Uterus (tissue), 4 donors: ENCODE data around the gene MOV10. TPM values are rescaled to one million over a fixed set of nuclear protein-coding genes. Genes with fewer than 3 reads are reported as not detected.

Source experiments
- DNase-seq, 2 donors: peaks; one replicate each; pipeline ENCODE4 v3.0.0-alpha.2; 2019 to 2020
- H3K27ac ChIP-seq, 2 donors: fragments of 200-600 bp; sonication (generic); 1 replicate in 1 of 2; 2 replicates in 1 of 2; pipeline ENCODE4 v1.5.1; 2016 to 2018
- H3K27me3 ChIP-seq, 2 donors: fragments of 200-600 bp; sonication (generic); one replicate each; pipeline ENCODE4 v1.5.1; 2018 to 2019; ENCODE audit warnings: control low read depth in 1 of 2
- H3K36me3 ChIP-seq, 2 donors: fragments of 200-600 bp; sonication (generic); one replicate each; pipeline ENCODE4 v1.5.1; 2019; ENCODE audit warnings: control low read depth in 1 of 2
- H3K4me1 ChIP-seq, 2 donors: fragments of 200-600 bp; sonication (generic); one replicate each; pipeline ENCODE4 v1.5.1; 2018 to 2019; ENCODE audit warnings: control low read depth in 1 of 2
- H3K4me3 ChIP-seq, 2 donors: fragments of 200-600 bp; sonication (generic); 1 replicate in 1 of 2; 2 replicates in 1 of 2; pipeline ENCODE4 v1.5.1; 2018 to 2019; ENCODE audit warnings: mild to moderate bottlenecking in 1 of 2
- H3K9me3 ChIP-seq, 2 donors: fragments of 200-600 bp; sonication (generic); one replicate each; pipeline ENCODE4 v1.5.1; 2019; ENCODE audit warnings: control low read depth in 1 of 2
- POLR2A ChIP-seq, 2 donors: fragments of 450-650 bp; IDR thresholded peaks; one replicate each; pipeline ENCODE4 v1.6.1; 2016; ENCODE audit warnings: antibody characterized with exemption in 2 of 2, mild to moderate bottlenecking in 1 of 2, moderate library complexity in 1 of 2
- intact Hi-C: fragments of 100-400 bp; cut with DNase I; formaldehyde crosslinking; loops from one replicate; pipeline ENCODE4 v1.15.1; 2023; ENCODE audit warnings: low total_unique reads
- total RNA-seq, 4 donors: library from RNA; depleted of rRNA in 3 of 4; stranded (reverse); fragments of >200 nt in 3 of 4; gene quantifications; one replicate each; pipeline versions ENCODE4 v1.1.0 to v1.2.4, GENCODE V29; 2014 to 2023
- TF ChIP-seq, protein P1 (sequence below), 4 experiments: fragments of 200-600 bp in 2 of 4; fragments of 450-650 bp in 2 of 4; sonication (generic) in 2 of 4; IDR thresholded peaks; one replicate each; pipeline ENCODE4 v1.5.1; 2016 to 2019; ENCODE audit warnings: antibody characterized with exemption in 4 of 4, mild to moderate bottlenecking in 2 of 4, moderate library complexity in 1 of 4
- donor health status: DM: yes; HTN: yes; CAD: no.

The MOV10 gene
- total RNA-seq, 4 donors from 2014 or later: 10.3 to 91.9 (median 55.5) TPM

DNA sequence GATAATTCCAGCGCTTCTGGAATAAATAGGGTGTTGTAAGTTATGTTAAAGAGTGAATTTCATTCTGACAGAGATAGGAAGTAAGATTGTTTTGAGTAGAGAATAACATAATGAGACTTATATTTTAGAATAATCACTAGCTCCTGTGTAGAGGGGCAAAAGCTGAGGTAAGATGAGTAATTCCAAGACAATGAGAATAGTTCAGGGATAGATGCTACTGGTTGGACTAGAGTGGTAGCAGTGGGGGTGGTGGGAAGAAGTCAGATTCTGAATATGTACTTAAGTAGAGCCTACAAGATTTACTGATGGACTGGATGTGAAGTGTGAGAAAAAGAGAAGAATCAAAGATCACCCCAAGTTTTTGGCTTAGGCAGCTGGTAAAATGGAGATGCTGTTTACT, 23.3 kb upstream of the MOV10 start:
- no peaks in the 10 kb centered on the region for H3K36me3 ChIP-seq
- no peaks in the 10 kb centered on the region for H3K4me1 ChIP-seq
- no peaks in the 10 kb centered on the region for H3K27me3 ChIP-seq
- intact Hi-C loops: no loop called here
- TF ChIP-seq POLR2A (IDR thresholded peaks at IDR 0.05): no peak
- TF ChIP-seq, protein P1, sequence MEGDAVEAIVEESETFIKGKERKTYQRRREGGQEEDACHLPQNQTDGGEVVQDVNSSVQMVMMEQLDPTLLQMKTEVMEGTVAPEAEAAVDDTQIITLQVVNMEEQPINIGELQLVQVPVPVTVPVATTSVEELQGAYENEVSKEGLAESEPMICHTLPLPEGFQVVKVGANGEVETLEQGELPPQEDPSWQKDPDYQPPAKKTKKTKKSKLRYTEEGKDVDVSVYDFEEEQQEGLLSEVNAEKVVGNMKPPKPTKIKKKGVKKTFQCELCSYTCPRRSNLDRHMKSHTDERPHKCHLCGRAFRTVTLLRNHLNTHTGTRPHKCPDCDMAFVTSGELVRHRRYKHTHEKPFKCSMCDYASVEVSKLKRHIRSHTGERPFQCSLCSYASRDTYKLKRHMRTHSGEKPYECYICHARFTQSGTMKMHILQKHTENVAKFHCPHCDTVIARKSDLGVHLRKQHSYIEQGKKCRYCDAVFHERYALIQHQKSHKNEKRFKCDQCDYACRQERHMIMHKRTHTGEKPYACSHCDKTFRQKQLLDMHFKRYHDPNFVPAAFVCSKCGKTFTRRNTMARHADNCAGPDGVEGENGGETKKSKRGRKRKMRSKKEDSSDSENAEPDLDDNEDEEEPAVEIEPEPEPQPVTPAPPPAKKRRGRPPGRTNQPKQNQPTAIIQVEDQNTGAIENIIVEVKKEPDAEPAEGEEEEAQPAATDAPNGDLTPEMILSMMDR (IDR thresholded peaks at IDR 0.05): no peak
- DNase-seq: no peak
- H3K4me3 ChIP-seq: no peak overlapping the region
- no peak overlapping the region for H3K27ac ChIP-seq
- no peaks in the 10 kb centered on the region for H3K9me3 ChIP-seq

DNA sequence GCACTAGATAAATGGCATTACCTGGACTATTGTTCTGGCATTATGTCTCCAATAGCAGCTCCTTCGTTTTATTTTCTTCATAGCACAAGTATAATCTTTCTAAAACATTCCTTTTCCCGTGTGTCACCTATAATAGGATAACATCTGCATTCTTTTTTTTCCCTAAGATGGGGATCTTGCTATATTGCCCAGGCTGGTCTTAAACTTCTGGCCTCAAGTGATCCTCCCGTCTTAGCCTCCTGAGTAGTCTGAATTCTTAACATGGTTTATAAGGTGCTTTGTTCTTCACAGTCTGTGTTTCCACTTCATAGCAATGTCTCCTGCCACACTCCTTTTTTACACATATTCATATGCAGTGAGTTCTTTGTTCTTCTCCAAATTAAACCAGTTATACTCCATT, 8.6 kb upstream of the MOV10 start:
- no peak overlapping the region for H3K4me3 ChIP-seq
- TF ChIP-seq, protein P1 (IDR thresholded peaks at IDR 0.05): no peak
- no peak for TF ChIP-seq POLR2A (IDR thresholded peaks at IDR 0.05)
- no peaks in the 10 kb centered on the region for H3K4me1 ChIP-seq
- no peaks in the 10 kb centered on the region for H3K9me3 ChIP-seq
- intact Hi-C loops: no loop called here
- DNase-seq: no peak
- H3K36me3 ChIP-seq: no peaks in the 10 kb centered on the region
- no peak overlapping the region for H3K27ac ChIP-seq
- H3K27me3 ChIP-seq: no peaks in the 10 kb centered on the region

DNA sequence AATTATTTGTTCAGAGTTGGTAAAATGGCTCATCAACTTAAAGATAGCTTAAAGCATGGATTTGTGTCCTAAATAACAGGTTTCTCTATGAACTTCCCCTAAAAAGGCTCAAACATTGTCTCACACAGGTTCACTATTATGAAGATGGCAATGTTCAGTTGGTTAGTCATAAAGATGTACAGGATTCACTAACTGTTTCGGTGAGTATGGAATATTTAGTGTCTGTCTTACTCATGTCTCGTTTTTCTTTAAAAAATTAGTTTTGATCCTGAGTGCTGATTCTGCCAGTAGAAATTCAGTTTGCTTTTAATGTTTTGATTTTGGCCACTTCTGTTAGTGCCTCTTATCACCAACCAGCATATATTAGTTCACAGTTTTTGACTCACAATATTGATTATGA, 7.5 kb upstream of the MOV10 start:
- Histone ChIP-seq H3K27ac (no peak overlapping the region), H3K9me3 (no peaks in the 10 kb centered on the region), H3K4me3 (no peak overlapping the region), H3K36me3 (no peaks in the 10 kb centered on the region), H3K4me1 (no peaks in the 10 kb centered on the region), H3K27me3 (no peaks in the 10 kb centered on the region)
- DNase-seq: no peak
- intact Hi-C loops: no loop called here
- TF ChIP-seq POLR2A (IDR thresholded peaks at IDR 0.05): no peak
- TF ChIP-seq, protein P1 (IDR thresholded peaks at IDR 0.05): no peak

DNA sequence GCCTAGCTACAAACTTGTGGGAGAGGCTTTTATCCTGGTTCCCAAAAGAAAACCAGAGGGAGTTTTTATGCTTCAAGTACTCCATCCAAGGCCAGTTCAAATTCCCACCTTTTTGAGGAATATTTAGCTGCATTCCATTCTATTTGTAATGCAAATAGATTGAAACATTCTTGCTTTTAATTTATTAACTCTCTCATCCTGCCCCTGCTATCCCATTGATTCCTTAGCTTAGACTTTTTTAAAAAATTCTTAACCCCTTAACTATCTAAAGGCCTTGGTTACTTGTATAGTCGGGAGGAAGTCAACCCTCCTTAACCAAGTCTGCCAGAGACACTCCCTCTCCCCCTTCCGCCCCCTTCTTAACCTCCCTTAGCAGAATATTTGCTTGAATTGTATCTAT, 2.5 kb upstream of the MOV10 start:
- H3K9me3 ChIP-seq: no peaks in the 10 kb centered on the region
- H3K27me3 ChIP-seq: no peaks in the 10 kb centered on the region
- H3K4me3 ChIP-seq: no peak overlapping the region
- H3K36me3 ChIP-seq: no peaks in the 10 kb centered on the region
- intact Hi-C loops: no loop called here
- H3K4me1 ChIP-seq: peaks cover 0 to 4% of the 10 kb centered on the region in 2 donors
- no peak for DNase-seq
- peak overlapping the region in 1 of 2 donors; percentile 94 for H3K27ac ChIP-seq
- TF ChIP-seq, protein P1 (IDR thresholded peaks at IDR 0.05): no peak

DNA sequence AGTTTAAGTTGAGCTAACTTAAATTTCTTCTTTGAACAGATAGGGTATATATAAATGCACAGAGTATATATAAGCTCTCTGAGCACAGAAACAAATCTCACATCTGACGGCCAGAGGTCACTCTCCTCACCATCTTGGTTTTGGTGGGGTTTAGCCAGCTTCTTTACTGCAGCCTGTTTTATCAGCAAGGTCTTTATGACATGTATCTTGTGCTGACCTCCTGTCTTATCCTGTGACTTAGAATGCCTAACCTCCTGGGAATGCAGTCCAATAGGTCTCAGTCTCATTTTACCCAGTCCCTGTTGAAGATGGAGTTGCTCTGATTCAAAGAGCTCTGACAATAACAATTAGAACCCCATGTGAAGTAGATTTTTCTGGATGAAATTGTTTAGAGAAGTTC, 1.6 kb upstream of the MOV10 start:
- TF ChIP-seq, protein P1 (IDR thresholded peaks at IDR 0.05): no peak
- TF ChIP-seq POLR2A (IDR thresholded peaks at IDR 0.05): no peak
- H3K27ac ChIP-seq: peak overlapping the region; percentile 94 to 96
- intact Hi-C loops: no loop called here
- H3K36me3 ChIP-seq: no peaks in the 10 kb centered on the region
- no peaks in the 10 kb centered on the region for H3K9me3 ChIP-seq
- peaks cover 0 to 4% of the 10 kb centered on the region in 2 donors for H3K4me1 ChIP-seq
- H3K27me3 ChIP-seq: no peaks in the 10 kb centered on the region
- H3K4me3 ChIP-seq: no peak overlapping the region
- no peak for DNase-seq
